ENCODE results near the gene CRISPLD2. TPM values are rescaled to one million over a fixed set of nuclear protein-coding genes. Genes with fewer than 3 reads are reported as not detected.

CRISPLD2 gene
- total RNA-seq, 2 experiments from 2014 or later: 0.16 TPM; not detected in 1

GRCh38 chr16:84918006-84918909 lies 98.5 kb downstream of the CRISPLD2 start:
- ChIA-PET CTCF (interaction anchor here (1.0 to 3.0 kb wide), 2 partner anchors 33 to 53 kb away, joined by 4 to 11 read pairs; no protein-coding TSS in a partner anchor), POLR2A (no interaction called here)
- Mint-ChIP-seq H3K27ac (no peak overlapping the region), H3K27me3 (peaks cover 12% of the 10 kb centered on the region), H3K36me3 (ENCODE audit: low read depth) (no peaks in the 10 kb centered on the region), H3K4me3 (no peak overlapping the region), H3K9me3 (no peaks in the 10 kb centered on the region), H3K4me1 (ENCODE audit: low read depth) (no peaks in the 10 kb centered on the region)
- TF ChIP-seq CTCF (IDR thresholded peaks at IDR 0.05): no peak
- ATAC-seq (no peak), DNase-seq (no peak)
- intact Hi-C loops (cut with micrococcal nuclease): no loop called here

GRCh38 chr16:84919269-84919668 lies 99.5 kb downstream of the CRISPLD2 start:
- POLR2A ChIA-PET: no interaction called here
- no peak for TF ChIP-seq CTCF (IDR thresholded peaks at IDR 0.05)
- Mint-ChIP-seq H3K4me1 (ENCODE audit: low read depth) (no peaks in the 10 kb centered on the region), H3K36me3 (ENCODE audit: low read depth) (no peaks in the 10 kb centered on the region), H3K27ac (no peak overlapping the region), H3K4me3 (no peak overlapping the region), H3K27me3 (peaks cover 12% of the 10 kb centered on the region), H3K9me3 (no peaks in the 10 kb centered on the region)
- intact Hi-C loops (cut with micrococcal nuclease): no loop called here
- no peak for DNase-seq
- ATAC-seq: no peak
- CTCF ChIA-PET: interaction anchor here (2.6 to 3.0 kb wide), 2 partner anchors 33 to 52 kb away, joined by 9 to 11 read pairs; no protein-coding TSS in a partner anchor

GRCh38 chr16:84919708-84920107 lies 99.9 kb downstream of the CRISPLD2 start:
- no peak for TF ChIP-seq CTCF (IDR thresholded peaks at IDR 0.05)
- DNase-seq (no peak), ATAC-seq (no peak)
- peaks cover 10% of the 10 kb centered on the region for H3K27me3 Mint-ChIP-seq
- intact Hi-C loops (cut with micrococcal nuclease): no loop called here
- POLR2A ChIA-PET: no interaction called here
- no peak overlapping the region for H3K4me3 Mint-ChIP-seq
- H3K27ac Mint-ChIP-seq: no peak overlapping the region
- H3K9me3 Mint-ChIP-seq: no peaks in the 10 kb centered on the region
- H3K36me3 Mint-ChIP-seq (ENCODE audit: low read depth): no peaks in the 10 kb centered on the region
- CTCF ChIA-PET: interaction anchor here (2.6 to 3.0 kb wide), 2 partner anchors 32 to 51 kb away, joined by 9 to 11 read pairs; no protein-coding TSS in a partner anchor
- H3K4me1 Mint-ChIP-seq (ENCODE audit: low read depth): no peaks in the 10 kb centered on the region

DNA sequence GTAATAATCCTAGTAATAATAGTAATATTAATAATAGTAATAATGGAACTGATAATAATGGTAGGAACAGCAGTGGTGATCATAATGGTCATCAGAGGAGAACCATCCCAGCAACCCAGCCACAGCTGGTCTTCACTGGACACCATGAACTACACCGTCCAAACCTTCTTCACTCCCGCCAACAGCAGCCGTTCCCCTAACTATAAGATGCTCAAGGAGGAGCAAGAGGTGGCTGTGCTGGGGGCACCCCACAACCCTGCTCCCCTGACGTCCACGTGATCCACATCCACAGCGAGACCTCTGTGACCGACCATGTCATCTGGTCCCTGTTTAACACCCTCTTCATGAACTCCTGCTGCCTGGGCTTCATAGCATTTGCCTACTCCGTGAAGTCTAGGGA lies 100.5 kb downstream of the CRISPLD2 start:
- Mint-ChIP-seq H3K4me1 (ENCODE audit: low read depth) (no peaks in the 10 kb centered on the region), H3K9me3 (no peaks in the 10 kb centered on the region), H3K27me3 (peaks cover 10% of the 10 kb centered on the region), H3K36me3 (ENCODE audit: low read depth) (no peaks in the 10 kb centered on the region), H3K4me3 (no peak overlapping the region), H3K27ac (no peak overlapping the region)
- ATAC-seq (no peak), DNase-seq (no peak)
- TF ChIP-seq CTCF (IDR thresholded peaks at IDR 0.05): no peak
- POLR2A ChIA-PET: no interaction called here
- intact Hi-C loops (cut with micrococcal nuclease): no loop called here
- CTCF ChIA-PET: interaction anchor here (2.6 to 3.0 kb wide), 2 partner anchors 32 to 51 kb away, joined by 9 to 11 read pairs; no protein-coding TSS in a partner anchor

Data from activated CD8-positive, alpha-beta T cell treated with anti-CD3 and anti-CD28 coated beads for 36 hours (primary cell).